Measurements from ENCODE around the gene HEBP1.
A peak's percentile ranks its signal among the peaks of the same experiment; 100 is the strongest.

HEBP1 gene

GRCh38 chr12:13023811-13024530, 23.9 kb upstream of the HEBP1 start:
- DNase-seq (ENCODE audit: low read depth): no peak

DNA sequence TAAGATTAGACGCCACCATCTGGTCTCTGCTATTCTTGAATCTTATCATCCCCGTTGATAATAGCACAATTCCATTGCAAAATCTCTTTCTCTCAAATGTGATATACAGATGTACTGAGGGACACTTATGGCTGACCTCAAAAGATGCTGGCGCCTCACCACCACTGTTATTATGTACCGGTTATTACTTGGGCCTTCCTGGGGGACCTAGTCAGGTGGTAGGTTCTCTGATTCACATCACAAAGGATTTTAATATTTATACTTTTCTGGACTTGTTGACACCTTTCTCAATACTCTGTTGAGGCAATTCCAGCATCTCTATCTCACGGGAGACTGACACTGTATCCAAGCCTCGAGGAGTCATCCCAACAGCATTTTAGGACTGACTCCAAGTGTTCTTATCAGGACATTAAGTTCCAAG, 22.8 kb upstream of the HEBP1 start:
- no peak for DNase-seq (ENCODE audit: low read depth)

- DNase-seq (ENCODE audit: low read depth): no peak
These were observed 11.0 kb upstream of the HEBP1 start for GRCh38 chr12:13011098-13011497.

DNA sequence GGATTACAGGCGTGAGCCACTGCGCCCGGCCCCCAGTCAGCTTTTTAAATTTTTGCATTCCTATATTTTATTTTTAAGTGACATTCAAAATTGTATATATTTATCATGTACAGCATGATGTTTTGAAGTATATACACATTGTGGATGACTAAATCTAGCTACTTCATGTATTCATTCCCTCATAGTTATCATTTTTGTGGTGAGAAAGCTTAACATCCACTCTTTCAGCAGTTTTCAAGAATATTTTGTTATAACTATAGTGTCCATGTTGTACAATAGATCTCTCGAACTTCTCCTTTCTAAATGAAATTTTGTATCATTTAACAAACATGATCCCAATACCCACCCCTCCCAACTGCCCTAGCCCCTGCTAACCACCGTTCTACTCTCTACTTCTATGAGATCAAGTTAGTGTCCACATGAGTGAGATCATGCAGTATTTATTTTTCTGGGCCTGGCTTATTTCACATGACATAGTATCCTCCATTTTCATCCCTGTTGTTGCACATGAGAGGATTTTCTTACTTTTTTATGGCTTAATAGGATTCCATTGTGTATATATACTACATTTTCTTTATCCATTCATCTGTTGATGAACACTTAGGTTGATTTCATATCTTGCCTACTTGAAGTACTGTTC, 8.8 kb upstream of the HEBP1 start:
- DNase-seq (ENCODE audit: low read depth): no peak

DNA sequence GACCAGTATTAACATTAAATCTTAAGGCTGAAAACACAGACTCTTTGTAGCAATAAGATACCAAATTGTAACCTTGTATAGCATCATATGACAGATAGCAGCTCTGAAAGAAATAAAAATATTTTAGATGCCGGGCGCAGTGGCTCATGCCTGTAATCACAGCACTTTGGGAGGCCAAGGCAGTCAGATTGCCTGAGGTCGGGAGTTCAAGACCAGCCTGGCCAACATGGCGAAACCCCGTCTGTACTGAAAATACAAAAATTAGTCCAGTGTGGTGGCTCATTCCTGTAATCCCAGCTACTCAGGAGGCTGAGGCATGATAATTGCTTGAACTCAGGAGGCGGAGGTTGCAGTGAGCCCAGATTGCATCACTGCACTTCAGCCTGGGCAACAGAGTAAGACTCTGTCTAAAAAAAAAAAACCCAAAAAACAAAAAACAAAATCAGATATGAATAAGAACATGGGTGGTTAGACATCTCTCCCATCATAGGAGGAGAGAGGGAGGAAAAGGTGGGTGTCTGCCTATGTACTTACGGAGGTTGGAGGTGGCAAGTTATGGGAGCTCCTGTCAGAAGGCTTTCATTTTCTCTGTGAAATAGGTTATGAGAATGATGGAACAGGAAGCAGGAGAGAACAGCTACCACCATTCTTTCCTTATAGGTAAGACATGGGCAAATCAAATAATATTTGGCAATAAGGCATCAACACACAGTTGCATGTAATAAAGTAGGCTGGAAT, 7.6 kb upstream of the HEBP1 start:
- no peak for DNase-seq (ENCODE audit: low read depth)

DNA sequence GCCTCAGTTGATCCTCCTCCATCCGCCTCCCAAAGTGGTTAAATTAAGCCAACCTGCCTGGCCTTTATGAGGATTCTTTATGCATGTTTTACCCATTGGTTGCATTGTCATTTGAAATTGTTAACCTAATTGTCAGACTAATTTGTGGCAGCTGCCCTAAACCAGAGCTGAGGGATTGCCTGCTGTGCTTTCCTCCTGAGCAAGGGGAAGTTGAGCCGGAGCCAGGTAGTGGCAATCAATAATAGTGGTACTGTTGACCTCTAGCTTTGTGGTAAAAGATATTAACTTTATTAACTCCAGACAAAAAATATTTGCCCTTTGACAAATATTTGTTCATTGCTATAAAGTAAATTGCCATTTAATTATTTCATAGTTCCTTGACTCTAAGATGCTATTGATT, 5.6 kb upstream of the HEBP1 start:
- DNase-seq (ENCODE audit: low read depth): no peak

DNA sequence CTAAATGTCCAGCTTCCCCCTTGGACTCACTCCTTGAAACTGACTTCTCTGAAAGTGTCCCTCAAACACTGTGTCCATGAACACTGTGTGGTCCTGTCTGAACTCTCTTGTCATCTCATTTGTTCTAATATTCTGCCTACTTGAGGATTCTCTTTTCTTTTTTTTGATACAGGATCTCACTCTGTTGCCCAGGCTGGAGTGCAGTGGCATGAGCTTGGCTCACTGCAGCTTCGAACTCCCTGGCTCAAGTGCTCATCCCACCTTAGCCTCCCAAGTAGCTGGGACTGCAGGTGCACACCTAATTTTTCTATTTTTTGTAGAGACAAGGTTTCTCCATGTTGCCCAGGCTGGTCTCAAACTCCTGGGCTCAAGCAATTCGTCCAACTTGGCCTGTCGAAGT, 4.9 kb upstream of the HEBP1 start:
- DNase-seq (ENCODE audit: low read depth): no peak

DNA sequence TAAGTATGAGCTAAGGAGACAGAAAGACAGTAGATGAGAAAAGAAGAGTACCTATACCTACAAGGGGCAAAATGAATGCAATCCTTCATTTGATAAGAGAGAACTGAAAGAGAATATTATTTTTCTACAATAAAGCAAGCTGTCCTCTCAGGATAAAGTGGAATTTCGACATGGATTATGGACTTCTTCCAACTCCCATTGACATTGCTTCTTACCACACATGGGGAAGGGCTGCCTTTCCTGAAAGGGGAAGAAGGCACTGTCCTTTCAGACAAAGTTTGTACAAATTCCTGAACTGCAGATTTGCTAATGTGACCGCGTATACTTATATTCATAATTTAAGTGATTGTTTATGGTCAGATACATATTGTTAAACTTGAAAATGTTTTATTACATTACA, 4.3 kb upstream of the HEBP1 start:
- DNase-seq (ENCODE audit: low read depth): no peak

DNA sequence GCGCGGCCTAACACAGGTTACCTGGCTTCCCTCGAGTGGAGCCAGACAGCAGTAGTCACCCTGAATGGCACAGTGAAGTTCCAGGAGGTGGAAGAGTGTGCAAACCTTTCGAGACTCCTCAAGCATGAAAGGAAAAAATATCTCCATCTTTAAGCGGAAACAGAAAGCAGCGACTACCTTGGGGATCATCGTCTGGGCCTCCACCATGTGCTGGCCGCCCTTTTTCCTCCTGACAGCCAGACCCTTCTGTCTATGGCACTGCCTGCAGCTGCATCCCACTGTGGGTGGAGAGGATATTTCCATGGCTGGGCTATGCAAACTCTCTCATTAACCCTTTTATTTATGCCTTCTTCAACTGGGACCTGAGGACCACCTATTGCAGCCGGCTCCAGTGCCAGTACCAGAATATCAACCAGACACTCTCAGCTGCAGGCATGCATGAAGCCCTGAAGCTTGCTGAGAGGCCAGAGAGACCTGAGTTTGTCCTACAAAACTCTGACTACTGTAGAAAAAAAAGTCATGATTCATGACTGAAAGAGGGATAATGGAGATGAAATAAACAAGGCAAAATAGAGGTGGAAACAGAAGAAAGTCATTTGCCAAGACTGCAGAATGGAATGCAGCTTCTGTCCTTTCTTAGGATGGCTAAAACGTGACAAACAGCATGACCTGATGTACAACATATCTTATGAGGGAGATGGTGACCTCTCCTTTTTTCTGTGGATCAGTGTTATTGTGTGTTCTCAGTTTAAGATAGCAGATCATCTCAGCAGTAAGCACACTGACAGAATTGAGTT, 2.4 kb upstream of the HEBP1 start:
- no peak for DNase-seq (ENCODE audit: low read depth)

GRCh38 chr12:13001775-13002040, 1.6 kb upstream of the HEBP1 start:
- DNase-seq (ENCODE audit: low read depth): no peak

DNA sequence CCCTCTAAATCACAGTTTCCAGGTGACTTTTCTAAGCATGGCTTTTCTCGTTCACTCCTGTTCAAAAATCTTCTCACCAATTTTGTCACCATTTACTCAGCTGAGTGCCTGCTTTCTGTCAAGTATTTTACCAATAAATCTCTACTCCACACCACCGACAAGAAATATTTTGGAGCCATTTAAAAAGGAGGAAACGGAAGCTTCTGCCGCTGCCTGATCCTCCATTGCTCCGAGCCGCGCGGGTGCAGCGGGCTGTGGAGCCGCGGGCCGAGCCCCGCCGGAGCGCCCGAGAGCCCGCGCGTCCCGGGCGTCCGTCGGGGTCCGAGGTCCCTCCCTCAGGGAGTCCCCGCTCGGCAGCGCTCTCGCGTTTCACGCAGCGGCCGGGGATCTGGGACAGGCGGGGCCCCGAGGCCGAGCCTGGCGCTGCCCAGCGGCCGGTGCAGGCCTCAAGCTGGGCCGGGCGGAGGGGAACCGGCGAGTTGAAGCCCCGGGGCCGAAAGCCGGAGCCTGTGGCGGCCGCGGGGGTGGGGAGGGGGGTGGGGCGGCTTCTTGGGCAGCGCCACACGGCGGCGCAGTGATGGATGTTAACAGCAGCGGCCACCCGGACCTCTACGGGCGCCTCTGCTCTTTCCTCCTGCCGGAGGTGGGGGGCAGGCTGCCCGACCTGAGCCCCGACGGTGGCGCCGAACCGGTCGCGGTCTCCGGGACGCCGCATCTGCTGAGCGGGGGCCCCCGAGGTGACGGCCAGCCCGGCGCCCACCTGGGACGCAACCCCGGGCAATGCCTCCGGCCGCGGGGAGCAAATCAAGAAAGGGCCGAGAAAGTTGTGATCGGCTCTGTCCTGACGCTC, 1.1 kb upstream of the HEBP1 start:
- no peak for DNase-seq (ENCODE audit: low read depth)

GRCh38 chr12:13000616-13000924, 505 bp upstream of the HEBP1 start:
- no peak for DNase-seq (ENCODE audit: low read depth)

- DNase-seq (ENCODE audit: low read depth): no peak
These were observed 650 bp downstream of the HEBP1 start for GRCh38 chr12:12999271-12999958.

GRCh38 chr12:12998248-12998647, 1.8 kb downstream of the HEBP1 start:
- DNase-seq (ENCODE audit: low read depth): no peak

DNA sequence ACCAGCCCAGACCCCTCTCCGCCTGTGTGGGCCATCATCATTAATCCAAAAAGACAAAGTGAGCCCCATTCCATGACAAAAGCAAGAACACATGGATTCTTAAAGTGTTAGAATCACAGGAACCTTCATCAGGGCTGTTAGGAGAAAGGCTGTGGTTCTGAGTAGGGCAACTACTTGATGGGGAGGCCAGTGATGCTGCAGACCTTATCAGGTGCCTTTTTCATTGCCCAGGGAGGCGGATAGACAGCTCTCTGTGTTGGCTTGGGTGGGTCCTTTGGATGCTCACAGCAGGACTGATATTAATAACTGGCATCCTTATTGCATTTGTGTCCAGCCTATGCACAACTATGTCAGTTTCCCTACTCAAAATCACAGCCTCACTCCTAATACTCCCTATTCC, 2.3 kb downstream of the HEBP1 start:
- no peak for DNase-seq (ENCODE audit: low read depth)

GRCh38 chr12:12997156-12997555, 2.9 kb downstream of the HEBP1 start:
- DNase-seq (ENCODE audit: low read depth): no peak

GRCh38 chr12:12996209-12996608, 3.9 kb downstream of the HEBP1 start:
- no peak for DNase-seq (ENCODE audit: low read depth)

DNA sequence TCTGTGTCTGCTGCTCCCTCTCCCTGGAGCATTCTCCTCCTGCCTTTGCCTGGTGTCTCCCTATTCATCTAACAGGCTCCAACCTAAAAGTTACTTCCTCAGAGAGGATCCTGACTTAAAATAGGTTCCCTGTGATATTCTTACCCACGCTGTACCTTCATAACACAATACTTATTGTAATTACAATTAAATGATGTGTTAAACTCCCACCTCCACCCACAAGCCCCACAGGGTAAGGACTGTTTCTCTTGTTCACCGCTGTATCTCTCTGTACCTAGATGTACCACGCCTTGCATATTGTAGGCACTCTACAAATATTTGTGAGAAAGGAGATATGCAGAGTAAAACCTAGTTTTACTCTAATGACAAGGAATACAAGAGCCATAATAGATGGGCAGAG, 5.0 kb downstream of the HEBP1 start:
- no peak for DNase-seq (ENCODE audit: low read depth)

DNA sequence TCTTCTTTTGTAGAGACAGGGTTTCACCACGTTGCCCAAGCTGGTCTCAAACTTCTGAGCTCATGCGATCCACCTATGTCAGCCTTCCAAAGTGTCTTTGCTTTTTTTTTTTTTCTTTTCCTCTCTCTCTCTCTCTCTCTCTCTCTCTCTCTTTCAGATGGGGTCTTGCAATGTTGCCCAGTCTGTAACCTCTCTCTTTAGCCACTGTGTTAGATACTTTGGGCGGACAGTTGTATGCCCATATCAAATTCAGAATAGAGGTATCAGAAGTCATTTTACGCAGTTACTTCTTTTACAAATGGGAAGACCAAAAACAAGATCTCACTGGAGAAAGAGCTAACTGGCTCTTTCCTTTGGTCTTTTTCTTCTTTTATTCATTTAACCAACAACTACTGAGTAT, 6.7 kb downstream of the HEBP1 start:
- no peak for DNase-seq (ENCODE audit: low read depth)

- peak; percentile 55 for DNase-seq (ENCODE audit: low read depth)
These were observed 7.5 kb downstream of the HEBP1 start for GRCh38 chr12:12992418-12993130.

Data from GM04503 (cell line).